Heart left ventricle (tissue), 13 donors: ENCODE measurements around the gene PRMT5.

ENCODE experiments used
- CTCF ChIP-seq, 12 donors: fragments of 200-600 bp; sonication (generic) in 4 of 12; IDR thresholded peaks; one replicate each; pipeline versions ENCODE4 v1.5.0 to v1.8.0; 2018 to 2022; ENCODE audit warnings: antibody characterized with exemption in 12 of 12, mild to moderate bottlenecking in 5 of 12
- POLR2A ChIP-seq, 2 donors: fragments of 450-650 bp; IDR thresholded peaks; one replicate each; pipeline ENCODE4 v1.6.1; 2017; ENCODE audit warnings: antibody characterized with exemption in 2 of 2, mild to moderate bottlenecking in 2 of 2, moderate library complexity in 2 of 2
- donor health status: ischemic (EF 13 %, LVEDD 7.1; RV severe dilation, severe dysfunction).
- donor health status: DM: no; HTN: yes; CAD: no.
- donor health status: DM: no; HTN: no; CAD: no.
- donor health status: ischemic (EF 25% LVEDD 6.9; RV normal size, moderate dysfunction).
- donor health status: ischemic (EF 25% LVEDD 5.7; RV mildly dilated, moderate dysfunction).
- donor health status: ischemic (EF 35%, LVEDD 5.7; RV mildly dilated, moderate dysfunction).
- donor health status: nonischemic (EF 11% LVEDD 7.7; RV severe dilation, severe dysfunction).
- donor health status: DM: yes; HTN: yes; CAD: no.
- donor health status: PGD.
- donor health status: ischemic (EF 29% LVEDD 5.4; RV normal size, mild dysfunction).
- donor health status: nonischemic (EF 23%, LVEDD 6.1; RV moderate dilation, normal function).

- TF ChIP-seq CTCF (IDR thresholded peaks at IDR 0.05) = no peak
- TF ChIP-seq POLR2A (IDR thresholded peaks at IDR 0.05) = no peak
These were observed 41.2 kb downstream of the PRMT5 start for GRCh38 chr14:22887990-22888378.
